GM12873 (cell line): ENCODE data around the gene CAMSAP3.

Experiments used
- TF ChIP-seq, protein P1 (sequence below): IDR thresholded peaks from 2 replicates; pipeline ENCODE4 v1.5.1; 2012; ENCODE audit warnings: low read depth, mild to moderate bottlenecking, moderate library complexity, low read length, control low read depth; ENCODE audit not compliant: insufficient read depth; ENCODE audit errors: missing control alignments

The CAMSAP3 gene

DNA sequence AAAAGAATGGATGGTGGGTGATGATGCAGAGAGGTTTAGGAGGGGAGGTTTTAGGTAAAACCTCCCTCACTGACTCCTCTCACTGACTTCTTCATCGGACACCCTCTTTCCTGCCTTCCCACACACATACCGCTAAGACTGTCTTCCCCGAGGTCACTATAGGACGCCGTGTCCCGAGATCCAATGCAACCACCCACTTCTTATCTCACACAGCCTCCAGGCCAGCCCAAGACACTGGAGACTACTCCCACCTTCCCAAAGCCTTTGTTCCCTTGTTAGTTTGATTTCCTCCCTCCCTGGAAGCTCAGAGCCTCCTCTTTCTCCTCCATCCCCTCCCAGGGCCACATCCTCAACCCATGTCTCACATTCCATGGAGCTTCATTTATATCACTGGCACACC lies 16.5 kb upstream of the CAMSAP3 start:
- TF ChIP-seq, protein P1, sequence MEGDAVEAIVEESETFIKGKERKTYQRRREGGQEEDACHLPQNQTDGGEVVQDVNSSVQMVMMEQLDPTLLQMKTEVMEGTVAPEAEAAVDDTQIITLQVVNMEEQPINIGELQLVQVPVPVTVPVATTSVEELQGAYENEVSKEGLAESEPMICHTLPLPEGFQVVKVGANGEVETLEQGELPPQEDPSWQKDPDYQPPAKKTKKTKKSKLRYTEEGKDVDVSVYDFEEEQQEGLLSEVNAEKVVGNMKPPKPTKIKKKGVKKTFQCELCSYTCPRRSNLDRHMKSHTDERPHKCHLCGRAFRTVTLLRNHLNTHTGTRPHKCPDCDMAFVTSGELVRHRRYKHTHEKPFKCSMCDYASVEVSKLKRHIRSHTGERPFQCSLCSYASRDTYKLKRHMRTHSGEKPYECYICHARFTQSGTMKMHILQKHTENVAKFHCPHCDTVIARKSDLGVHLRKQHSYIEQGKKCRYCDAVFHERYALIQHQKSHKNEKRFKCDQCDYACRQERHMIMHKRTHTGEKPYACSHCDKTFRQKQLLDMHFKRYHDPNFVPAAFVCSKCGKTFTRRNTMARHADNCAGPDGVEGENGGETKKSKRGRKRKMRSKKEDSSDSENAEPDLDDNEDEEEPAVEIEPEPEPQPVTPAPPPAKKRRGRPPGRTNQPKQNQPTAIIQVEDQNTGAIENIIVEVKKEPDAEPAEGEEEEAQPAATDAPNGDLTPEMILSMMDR: no peak

DNA sequence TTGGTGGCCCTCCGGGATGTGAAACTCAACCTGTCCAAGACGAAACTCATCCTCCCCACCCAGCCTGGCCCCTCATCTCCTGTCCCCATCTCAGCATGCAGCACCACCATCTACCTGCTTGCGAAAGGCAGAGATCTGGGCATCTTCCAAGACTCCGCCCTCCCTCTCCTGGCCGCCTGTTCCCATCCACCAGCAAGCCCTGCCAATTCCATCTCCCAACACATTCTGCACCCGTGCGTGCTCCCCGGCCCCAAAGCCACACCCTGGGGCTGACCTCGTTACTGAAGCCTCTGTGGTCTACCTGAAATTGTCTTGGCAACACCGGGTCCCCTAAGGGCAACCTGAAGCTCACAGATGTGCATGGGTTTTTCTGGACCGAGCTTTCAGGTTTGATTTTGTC lies 13.2 kb upstream of the CAMSAP3 start:
- TF ChIP-seq, protein P1: no peak

DNA sequence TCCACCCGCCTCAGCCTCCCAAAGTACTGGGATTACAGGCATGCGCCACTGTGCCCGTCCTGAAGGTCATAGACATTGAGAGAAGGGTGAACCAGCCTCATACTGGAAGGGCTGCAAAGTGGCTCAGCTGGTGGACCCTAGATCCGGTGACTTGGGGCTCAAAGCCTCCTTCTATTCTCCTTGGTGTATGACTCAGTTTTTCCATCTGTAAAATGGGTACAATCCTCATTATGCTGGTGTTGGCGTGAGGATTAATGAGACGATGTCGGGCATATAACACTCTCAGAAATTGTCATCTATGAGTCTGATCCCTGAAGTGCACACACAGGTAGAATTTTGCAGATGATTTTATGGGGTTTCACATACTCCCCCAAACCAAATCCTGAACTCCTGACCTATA lies 5.8 kb upstream of the CAMSAP3 start:
- TF ChIP-seq, protein P1: no peak

DNA sequence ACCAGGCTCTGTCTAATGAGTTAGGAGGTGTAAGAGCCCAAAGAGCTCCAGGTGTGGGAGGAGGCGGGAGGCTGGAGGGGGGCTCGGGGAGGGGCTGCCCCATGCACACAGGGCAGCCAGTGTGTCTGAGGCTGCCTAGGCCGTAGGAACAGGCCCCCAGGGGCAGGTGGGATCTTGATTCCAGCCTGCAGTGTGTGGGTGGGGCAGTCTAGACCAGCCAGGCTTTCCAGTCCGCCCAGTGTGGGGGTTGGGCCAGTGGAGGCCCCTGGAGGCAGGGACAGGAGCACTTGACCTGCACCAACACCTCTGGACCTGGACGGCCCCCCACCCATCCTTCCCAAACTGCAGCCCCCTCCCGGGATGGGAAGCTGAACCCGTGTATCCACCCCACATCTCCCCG lies 5.4 kb upstream of the CAMSAP3 start:
- TF ChIP-seq, protein P1: no peak

DNA sequence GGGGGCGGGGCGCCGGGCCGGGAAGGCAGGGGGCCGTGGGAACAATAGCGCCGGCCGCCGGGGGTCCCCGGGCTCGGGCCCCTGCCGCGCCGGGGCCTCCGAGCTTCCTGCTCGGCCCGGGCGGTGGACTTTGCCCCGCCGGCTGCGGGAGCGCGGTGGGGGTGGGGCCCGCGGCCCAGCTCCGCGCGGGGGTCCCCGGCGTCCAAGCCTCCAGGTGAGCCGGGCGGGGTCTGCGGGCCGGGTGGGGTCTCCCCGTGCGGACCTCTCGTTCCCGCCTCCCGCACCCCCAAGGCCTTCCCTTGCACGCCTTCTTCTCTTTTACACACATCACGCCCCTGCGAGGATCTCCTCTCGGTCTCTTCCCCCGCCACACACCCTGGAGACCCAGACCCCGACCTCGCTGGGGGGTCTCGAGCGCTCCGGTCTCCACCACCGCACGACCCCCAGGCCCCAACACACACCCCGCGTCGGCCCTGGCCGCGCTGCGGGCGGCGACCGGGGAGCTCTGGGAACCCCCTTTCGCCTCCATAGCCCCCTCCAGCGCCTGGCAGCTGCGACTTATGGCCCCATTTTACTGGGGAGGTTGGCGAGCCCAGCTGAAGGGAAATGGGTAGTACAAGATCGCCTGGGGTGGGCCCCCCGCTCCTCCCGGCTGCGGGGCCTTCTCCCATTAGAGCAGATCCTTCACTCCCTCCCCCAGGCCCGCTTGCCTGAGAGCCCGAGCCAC lies 711 bp downstream of the CAMSAP3 start:
- TF ChIP-seq, protein P1: no peak

DNA sequence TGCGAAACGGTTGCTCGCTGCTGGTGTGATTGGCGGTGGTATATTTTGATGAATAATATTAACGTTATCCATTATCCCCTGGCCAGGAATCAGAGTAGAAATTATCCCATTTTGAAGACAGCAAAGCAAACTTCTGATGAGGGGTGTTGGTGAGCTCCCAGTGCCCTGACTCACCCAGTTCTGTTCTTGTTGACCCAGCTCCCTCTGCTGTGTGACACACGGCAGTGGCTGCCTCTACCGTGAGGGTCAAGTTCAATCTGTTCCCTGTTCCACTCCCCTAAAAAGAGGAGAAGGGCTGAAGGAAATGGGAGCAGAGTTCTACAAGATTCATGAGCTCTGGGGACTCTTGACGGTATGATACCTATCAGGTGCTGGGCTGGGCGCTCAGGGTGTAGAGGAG lies 2.0 kb downstream of the CAMSAP3 start:
- TF ChIP-seq, protein P1: no peak

DNA sequence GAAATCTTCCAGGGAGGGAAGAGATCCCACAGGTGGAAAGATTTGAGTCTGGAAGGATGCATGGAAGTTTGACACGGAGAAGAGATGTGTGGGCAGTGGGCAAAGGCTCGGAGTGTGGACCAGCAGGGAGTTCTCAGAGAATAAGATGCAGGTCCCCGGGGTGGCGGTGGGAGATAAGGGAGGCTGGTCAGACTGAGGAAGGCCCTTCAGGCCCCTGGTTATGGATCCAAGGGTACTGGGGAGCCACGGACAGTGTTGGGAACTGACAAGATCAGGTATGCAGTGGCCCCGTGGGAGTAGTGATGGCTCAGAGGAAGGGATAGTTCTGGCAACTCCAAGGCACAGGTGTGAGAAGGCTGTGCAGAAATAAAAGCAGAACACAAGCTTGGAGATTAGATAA lies 2.5 kb downstream of the CAMSAP3 start:
- TF ChIP-seq, protein P1: no peak
